UCSD-AML1 (cell line): ENCODE measurements around the gene RAP1GAP.
"Not testable (repeated sequence)": the region's sequence is repeated elsewhere in the genome, so short reads cannot be mapped to it uniquely, and the experiment has no call there.

Experiments
- DNase-seq: peaks from one replicate; lab custom pipeline; 2025; ENCODE audit not compliant: unreplicated experiment; lab: John Stamatoyannopoulos, UW

RAP1GAP gene

GRCh38 chr1:21645550-21645949 is 23.6 kb downstream of the RAP1GAP start:
- DNase-seq = no peak

GRCh38 chr1:21644906-21645305 is 24.3 kb downstream of the RAP1GAP start:
- DNase-seq = no peak

- no peak for DNase-seq
Observed at GRCh38 chr1:21644348-21644747, 24.8 kb downstream of the RAP1GAP start.

GRCh38 chr1:21643624-21644023 is 25.5 kb downstream of the RAP1GAP start:
- no peak for DNase-seq

GRCh38 chr1:21641967-21642739 is 27.0 kb downstream of the RAP1GAP start:
- no peak for DNase-seq

GRCh38 chr1:21641537-21641936 is 27.6 kb downstream of the RAP1GAP start:
- DNase-seq = no peak

GRCh38 chr1:21641076-21641475 is 28.1 kb downstream of the RAP1GAP start:
- no peak for DNase-seq

GRCh38 chr1:21640653-21641052 is 28.5 kb downstream of the RAP1GAP start:
- DNase-seq = no peak

- DNase-seq = no peak
Observed at GRCh38 chr1:21639594-21640041, 29.5 kb downstream of the RAP1GAP start.

GRCh38 chr1:21638531-21639341 is 30.4 kb downstream of the RAP1GAP start:
- DNase-seq = no peak

- no peak for DNase-seq
Observed at GRCh38 chr1:21637514-21637913, 31.6 kb downstream of the RAP1GAP start.

GRCh38 chr1:21636029-21636428 is 33.1 kb downstream of the RAP1GAP start:
- no peak for DNase-seq

- no peak for DNase-seq
Observed at GRCh38 chr1:21634806-21635535, 34.2 kb downstream of the RAP1GAP start.

GRCh38 chr1:21633992-21634805 is 35.0 kb downstream of the RAP1GAP start:
- no peak for DNase-seq

- DNase-seq = no peak
Observed at GRCh38 chr1:21633141-21633755, 35.9 kb downstream of the RAP1GAP start.

- no peak for DNase-seq
Observed at GRCh38 chr1:21631944-21632887, 36.9 kb downstream of the RAP1GAP start.

GRCh38 chr1:21631590-21631943 is 37.6 kb downstream of the RAP1GAP start:
- DNase-seq = not testable (repeated sequence)

- no peak for DNase-seq
Observed at GRCh38 chr1:21630571-21631343, 38.4 kb downstream of the RAP1GAP start.
